Suprapubic skin (tissue), 4 donors: ENCODE results near the gene GALNT12.

Experiments
- EP300 ChIP-seq: sonication (generic); formaldehyde crosslinking; IDR thresholded peaks from one replicate; pipeline ENCODE4 v1.6.1; 2017; ENCODE audit warnings: antibody characterized with exemption
- POLR2A ChIP-seq, 2 donors: fragments of 450-650 bp; IDR thresholded peaks; one replicate each; pipeline ENCODE4 v1.6.1; 2017; ENCODE audit warnings: antibody characterized with exemption in 2 of 2, mild to moderate bottlenecking in 2 of 2, moderate library complexity in 2 of 2
- POLR2AphosphoS5 ChIP-seq, 3 donors: sonication (generic); formaldehyde crosslinking; IDR thresholded peaks; one replicate each; pipeline ENCODE4 v1.6.1; 2017; ENCODE audit warnings: antibody characterized with exemption in 3 of 3
- TF ChIP-seq, protein P1 (sequence below), 2 donors: fragments of 200-600 bp in 1 of 2; fragments of 450-650 bp in 1 of 2; sonication (generic) in 1 of 2; IDR thresholded peaks; one replicate each; pipeline ENCODE4 v1.5.1; 2016 to 2019; ENCODE audit warnings: antibody characterized with exemption in 2 of 2, mild to moderate bottlenecking in 1 of 2, moderate library complexity in 1 of 2

DNA sequence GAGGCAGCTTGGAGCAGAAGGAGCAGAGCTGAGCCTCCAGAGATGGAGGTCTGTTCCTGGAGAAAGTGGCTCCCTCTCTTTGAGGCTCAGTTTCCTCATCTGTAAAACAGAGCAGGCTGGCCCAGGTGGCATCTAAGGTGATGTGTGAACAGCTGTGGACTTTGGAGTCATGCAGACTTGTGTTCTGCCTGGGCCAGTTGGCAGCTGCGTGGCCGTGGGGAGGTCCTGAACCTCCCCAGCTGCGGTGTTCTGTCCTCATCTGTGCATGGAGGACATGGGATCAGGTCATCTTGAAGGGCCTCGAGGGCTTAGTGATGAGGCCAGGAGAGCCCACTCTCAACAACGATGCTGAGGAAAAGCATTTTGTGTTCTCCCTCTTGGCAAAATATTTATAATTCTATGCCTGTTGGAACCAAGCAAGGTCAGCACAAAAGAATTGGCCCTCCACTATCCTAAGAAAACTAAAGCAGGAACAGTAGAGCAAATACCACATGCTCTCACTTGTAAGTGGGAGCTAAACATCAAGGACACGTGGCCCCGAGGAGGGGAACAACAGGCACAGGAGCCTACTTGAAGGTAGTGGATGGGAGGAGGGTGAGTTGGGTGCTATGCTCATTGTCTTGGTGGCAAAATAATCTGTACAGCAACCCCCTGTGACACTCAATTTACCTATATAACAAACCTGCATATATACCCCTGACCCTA lies 73.0 kb downstream of the GALNT12 start:
- no peak for TF ChIP-seq EP300
- TF ChIP-seq POLR2AphosphoS5 (IDR thresholded peaks at IDR 0.05): no peak
- TF ChIP-seq, protein P1, sequence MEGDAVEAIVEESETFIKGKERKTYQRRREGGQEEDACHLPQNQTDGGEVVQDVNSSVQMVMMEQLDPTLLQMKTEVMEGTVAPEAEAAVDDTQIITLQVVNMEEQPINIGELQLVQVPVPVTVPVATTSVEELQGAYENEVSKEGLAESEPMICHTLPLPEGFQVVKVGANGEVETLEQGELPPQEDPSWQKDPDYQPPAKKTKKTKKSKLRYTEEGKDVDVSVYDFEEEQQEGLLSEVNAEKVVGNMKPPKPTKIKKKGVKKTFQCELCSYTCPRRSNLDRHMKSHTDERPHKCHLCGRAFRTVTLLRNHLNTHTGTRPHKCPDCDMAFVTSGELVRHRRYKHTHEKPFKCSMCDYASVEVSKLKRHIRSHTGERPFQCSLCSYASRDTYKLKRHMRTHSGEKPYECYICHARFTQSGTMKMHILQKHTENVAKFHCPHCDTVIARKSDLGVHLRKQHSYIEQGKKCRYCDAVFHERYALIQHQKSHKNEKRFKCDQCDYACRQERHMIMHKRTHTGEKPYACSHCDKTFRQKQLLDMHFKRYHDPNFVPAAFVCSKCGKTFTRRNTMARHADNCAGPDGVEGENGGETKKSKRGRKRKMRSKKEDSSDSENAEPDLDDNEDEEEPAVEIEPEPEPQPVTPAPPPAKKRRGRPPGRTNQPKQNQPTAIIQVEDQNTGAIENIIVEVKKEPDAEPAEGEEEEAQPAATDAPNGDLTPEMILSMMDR (IDR thresholded peaks at IDR 0.05): no peak
- no peak for TF ChIP-seq POLR2A (IDR thresholded peaks at IDR 0.05)
